Natural killer cell (primary cell): Measurements from ENCODE around the gene LMO7. TPM values are rescaled to one million over a fixed set of nuclear protein-coding genes. Genes with fewer than 3 reads are reported as not detected.
"Not testable (repeated sequence)": the region's sequence is repeated elsewhere in the genome, so short reads cannot be mapped to it uniquely, and the experiment has no call there.

Experiments
- ATAC-seq, 3 donors: fragments of 150-1000 bp in 2 of 3; fragments of 200-7000 bp in 1 of 3; cut with Tn5 transposase; 1 replicate in 1 of 3; 2 replicates in 2 of 3; pipeline ENCODE4 v1.10.0; 2021; ENCODE audit warnings: mild to moderate bottlenecking in 2 of 3, moderate library complexity in 2 of 3
- DNase-seq, 2 donors: peaks; one replicate each; pipeline versions ENCODE4 v3.0.0 to v3.0.0-alpha.2; 2013 to 2021; ENCODE audit warnings: mixed read lengths in 1 of 2
- H3K27ac ChIP-seq: one replicate; pipeline ENCODE4 v1.5.1; 2013; ENCODE audit warnings: mild to moderate bottlenecking, low read length
- H3K27me3 ChIP-seq: one replicate; pipeline ENCODE4 v1.6.1; 2013; ENCODE audit warnings: low read length; ENCODE audit not compliant: control insufficient read depth, insufficient read depth
- H3K36me3 ChIP-seq: one replicate; pipeline ENCODE4 v1.6.1; 2013; ENCODE audit warnings: low read length; ENCODE audit not compliant: control insufficient read depth, insufficient read depth
- H3K4me1 ChIP-seq: one replicate; pipeline ENCODE4 v1.6.1; 2013; ENCODE audit warnings: low read length; ENCODE audit not compliant: control insufficient read depth, insufficient read depth
- H3K4me3 ChIP-seq: one replicate; pipeline ENCODE4 v1.5.1; 2013; ENCODE audit warnings: low read length
- H3K9me3 ChIP-seq: one replicate; pipeline ENCODE4 v1.6.1; 2013; ENCODE audit warnings: low read length; ENCODE audit not compliant: control insufficient read depth, insufficient read depth
- H3K27ac Mint-ChIP-seq, 2 donors: one replicate each; pipeline ENCODE4 v1.8.0; 2022; ENCODE audit warnings: mild to moderate bottlenecking in 2 of 2, mixed read lengths in 2 of 2, moderate library complexity in 1 of 2
- H3K27me3 Mint-ChIP-seq, 2 donors: one replicate each; pipeline ENCODE4 v1.8.0; 2022; ENCODE audit warnings: low read depth in 2 of 2, mixed read lengths in 2 of 2
- H3K36me3 Mint-ChIP-seq: one replicate; pipeline ENCODE4 v1.8.0; 2022; ENCODE audit warnings: mixed read lengths
- H3K4me1 Mint-ChIP-seq, 2 donors: one replicate each; pipeline ENCODE4 v1.8.0; 2022; ENCODE audit warnings: mixed read lengths in 2 of 2
- H3K4me3 Mint-ChIP-seq: one replicate; pipeline ENCODE4 v1.8.0; 2022; ENCODE audit warnings: mild to moderate bottlenecking, moderate library complexity, mixed read lengths
- H3K9me3 Mint-ChIP-seq, 2 donors: one replicate each; pipeline ENCODE4 v1.8.0; 2022; ENCODE audit warnings: mixed read lengths in 2 of 2
- CTCF ChIP-seq: fragments of 200-600 bp; IDR thresholded peaks from one replicate; pipeline ENCODE4 v1.8.0; 2022; ENCODE audit warnings: antibody characterized with exemption
- WGBS: methylation state at CpG from one replicate; pipeline ENCODE4 v1.1.7; 2013; ENCODE audit warnings: missing lambda C conversion rate; ENCODE audit not compliant: insufficient coverage; 5-methylcytosine and 5-hydroxymethylcytosine counted together
- intact Hi-C: fragments of 100-400 bp; cut with micrococcal nuclease; formaldehyde crosslinking; loops from one replicate; pipeline ENCODE4 v1.14.2; 2022
- total RNA-seq, 4 donors: library from RNA; stranded (reverse); fragments of 120-200 nt in 1 of 4; gene quantifications; one replicate each; pipeline versions ENCODE4 v1.2.3 to v1.2.4, GENCODE V29; 2013 to 2022

The LMO7 gene
- total RNA-seq, 3 donors from 2014 or later (not counting 1 experiment from before 2014, with no cell fraction given): 5.5 to 10.4 (median 7.9) TPM

GRCh38 chr13:75693227-75693626 lies 57.1 kb downstream of the LMO7 start:
- Histone ChIP-seq H3K27ac (no peak overlapping the region), H3K4me1 (no peaks in the 10 kb centered on the region), H3K36me3 (no peaks in the 10 kb centered on the region), H3K4me3 (no peak overlapping the region), H3K27me3 (no peaks in the 10 kb centered on the region), H3K9me3 (no peaks in the 10 kb centered on the region)
- H3K4me3 Mint-ChIP-seq: no peak overlapping the region
- H3K27ac Mint-ChIP-seq: no peak overlapping the region
- no peak for TF ChIP-seq CTCF
- H3K4me1 Mint-ChIP-seq: no peaks in the 10 kb centered on the region
- no peaks in the 10 kb centered on the region for H3K36me3 Mint-ChIP-seq
- no peaks in the 10 kb centered on the region for H3K9me3 Mint-ChIP-seq
- H3K27me3 Mint-ChIP-seq: no peaks in the 10 kb centered on the region
- intact Hi-C loops: no loop called here
- whole genome bisulfite sequencing: no CpG with 5 or more reads among the region's 2 CpGs
- DNase-seq: no peak
- no peak for ATAC-seq

GRCh38 chr13:75694722-75695121 lies 58.6 kb downstream of the LMO7 start:
- Histone ChIP-seq H3K4me3 (no peak overlapping the region), H3K4me1 (no peaks in the 10 kb centered on the region), H3K27me3 (no peaks in the 10 kb centered on the region), H3K36me3 (no peaks in the 10 kb centered on the region), H3K9me3 (no peaks in the 10 kb centered on the region), H3K27ac (no peak overlapping the region)
- H3K27ac Mint-ChIP-seq: no peak overlapping the region
- 96% methylated on average over 8 of the region's 8 CpGs for WGBS
- TF ChIP-seq CTCF: no peak
- ATAC-seq (no peak), DNase-seq (no peak)
- H3K27me3 Mint-ChIP-seq: no peaks in the 10 kb centered on the region
- H3K36me3 Mint-ChIP-seq: no peaks in the 10 kb centered on the region
- peaks cover 0 to 4% of the 10 kb centered on the region in 2 donors for H3K9me3 Mint-ChIP-seq
- no peak overlapping the region for H3K4me3 Mint-ChIP-seq
- H3K4me1 Mint-ChIP-seq: no peaks in the 10 kb centered on the region
- intact Hi-C loops: no loop called here

GRCh38 chr13:75695908-75696307 lies 59.8 kb downstream of the LMO7 start:
- TF ChIP-seq CTCF: peak; percentile 88
- not testable (repeated sequence) for H3K27me3 Mint-ChIP-seq, H3K4me1 Mint-ChIP-seq, H3K27ac Mint-ChIP-seq, H3K9me3 ChIP-seq, H3K4me3 ChIP-seq, H3K4me3 Mint-ChIP-seq, H3K27me3 ChIP-seq, H3K36me3 ChIP-seq, H3K36me3 Mint-ChIP-seq, H3K27ac ChIP-seq, H3K9me3 Mint-ChIP-seq, H3K4me1 ChIP-seq
- ATAC-seq: peak; percentile 80 to 82 (median 81)
- peak; percentile 64 to 81 for DNase-seq
- WGBS: 35% methylated on average over 8 of the region's 8 CpGs
- intact Hi-C loops: loop anchor here (1.0 kb wide), 1 partner anchor 1207 kb away; no protein-coding TSS in a partner anchor

GRCh38 chr13:75699062-75699461 lies 62.9 kb downstream of the LMO7 start:
- H3K9me3 ChIP-seq: no peaks in the 10 kb centered on the region
- H3K9me3 Mint-ChIP-seq: peaks cover 0 to 4% of the 10 kb centered on the region in 2 donors
- H3K27ac Mint-ChIP-seq: no peak overlapping the region
- H3K4me1 ChIP-seq: no peaks in the 10 kb centered on the region
- H3K27ac ChIP-seq: no peak overlapping the region
- no peaks in the 10 kb centered on the region for H3K36me3 Mint-ChIP-seq
- intact Hi-C loops: no loop called here
- DNase-seq: no peak
- ATAC-seq: no peak
- TF ChIP-seq CTCF: no peak
- no peaks in the 10 kb centered on the region for H3K4me1 Mint-ChIP-seq
- 100% methylated on average over 1 of the region's 1 CpG for WGBS
- no peaks in the 10 kb centered on the region for H3K27me3 Mint-ChIP-seq
- H3K27me3 ChIP-seq: no peaks in the 10 kb centered on the region
- H3K4me3 ChIP-seq: no peak overlapping the region
- no peak overlapping the region for H3K4me3 Mint-ChIP-seq
- H3K36me3 ChIP-seq: no peaks in the 10 kb centered on the region

- H3K36me3 ChIP-seq, H3K27ac ChIP-seq, H3K4me3 ChIP-seq, intact Hi-C loops, H3K27me3 Mint-ChIP-seq, H3K27me3 ChIP-seq, DNase-seq, H3K9me3 Mint-ChIP-seq, ATAC-seq, H3K4me1 ChIP-seq, H3K27ac Mint-ChIP-seq, H3K36me3 Mint-ChIP-seq, H3K4me1 Mint-ChIP-seq, H3K4me3 Mint-ChIP-seq, H3K9me3 ChIP-seq: not testable (repeated sequence)
- 95% methylated on average over 7 of the region's 7 CpGs for WGBS
These were observed 63.6 kb downstream of the LMO7 start for GRCh38 chr13:75699717-75700116.
